C4-2B (cell line): ENCODE results near the gene LSAMP.

ENCODE experiments used
- CTCF ChIP-seq: fragments of 450-650 bp; conservative IDR thresholded peaks from 2 replicates; pipeline ENCODE4 v1.5.1; 2017; ENCODE audit warnings: mild to moderate bottlenecking
- ZFX ChIP-seq: fragments of 450-650 bp; IDR thresholded peaks from 2 replicates; pipeline ENCODE4 v1.6.1; 2017

DNA sequence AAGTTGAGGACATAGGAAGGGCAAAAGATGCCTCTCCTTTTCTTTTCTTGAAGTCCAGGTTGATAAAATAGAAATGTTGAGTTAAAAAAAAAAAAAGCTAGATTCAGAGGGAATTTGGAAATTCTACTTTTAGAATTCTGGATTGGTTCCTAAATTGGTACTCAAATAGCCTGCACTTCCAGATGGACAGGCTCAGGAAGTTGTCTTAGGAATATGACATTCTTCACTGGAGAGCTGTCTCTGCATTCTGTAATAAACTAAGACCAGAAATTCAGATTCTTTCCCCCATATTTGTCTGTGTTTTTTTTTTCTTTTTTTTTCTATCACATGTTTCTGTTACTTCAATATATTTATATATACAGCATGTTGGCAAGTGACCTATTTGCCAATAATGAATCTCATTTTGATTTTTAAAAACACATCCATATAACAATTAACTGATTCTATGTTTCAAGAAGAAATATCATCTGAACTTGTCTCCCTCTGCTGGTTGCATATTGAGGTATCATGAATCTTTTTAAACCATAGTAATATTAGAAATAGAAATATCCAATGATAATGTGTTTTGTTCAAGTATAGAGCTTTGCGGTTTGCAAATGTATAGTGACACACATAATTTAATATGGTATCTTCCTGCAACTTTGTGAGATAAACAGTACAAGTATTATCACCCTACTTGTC is 8.5 kb upstream of the LSAMP start:
- TF ChIP-seq CTCF (peak; percentile 38), ZFX (no peak)
